GM12872 (cell line): ENCODE measurements around the gene PALLD.

Experiments
- TF ChIP-seq, protein P1 (sequence below): IDR thresholded peaks from 3 replicates; pipeline ENCODE4 v1.5.1; 2011; ENCODE audit warnings: low read depth, mild to moderate bottlenecking, low read length, moderate library complexity; ENCODE audit not compliant: insufficient read depth

PALLD gene

GRCh38 chr4:168521721-168522120 is 24.9 kb downstream of the PALLD start:
- TF ChIP-seq, protein P1, sequence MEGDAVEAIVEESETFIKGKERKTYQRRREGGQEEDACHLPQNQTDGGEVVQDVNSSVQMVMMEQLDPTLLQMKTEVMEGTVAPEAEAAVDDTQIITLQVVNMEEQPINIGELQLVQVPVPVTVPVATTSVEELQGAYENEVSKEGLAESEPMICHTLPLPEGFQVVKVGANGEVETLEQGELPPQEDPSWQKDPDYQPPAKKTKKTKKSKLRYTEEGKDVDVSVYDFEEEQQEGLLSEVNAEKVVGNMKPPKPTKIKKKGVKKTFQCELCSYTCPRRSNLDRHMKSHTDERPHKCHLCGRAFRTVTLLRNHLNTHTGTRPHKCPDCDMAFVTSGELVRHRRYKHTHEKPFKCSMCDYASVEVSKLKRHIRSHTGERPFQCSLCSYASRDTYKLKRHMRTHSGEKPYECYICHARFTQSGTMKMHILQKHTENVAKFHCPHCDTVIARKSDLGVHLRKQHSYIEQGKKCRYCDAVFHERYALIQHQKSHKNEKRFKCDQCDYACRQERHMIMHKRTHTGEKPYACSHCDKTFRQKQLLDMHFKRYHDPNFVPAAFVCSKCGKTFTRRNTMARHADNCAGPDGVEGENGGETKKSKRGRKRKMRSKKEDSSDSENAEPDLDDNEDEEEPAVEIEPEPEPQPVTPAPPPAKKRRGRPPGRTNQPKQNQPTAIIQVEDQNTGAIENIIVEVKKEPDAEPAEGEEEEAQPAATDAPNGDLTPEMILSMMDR: no peak

DNA sequence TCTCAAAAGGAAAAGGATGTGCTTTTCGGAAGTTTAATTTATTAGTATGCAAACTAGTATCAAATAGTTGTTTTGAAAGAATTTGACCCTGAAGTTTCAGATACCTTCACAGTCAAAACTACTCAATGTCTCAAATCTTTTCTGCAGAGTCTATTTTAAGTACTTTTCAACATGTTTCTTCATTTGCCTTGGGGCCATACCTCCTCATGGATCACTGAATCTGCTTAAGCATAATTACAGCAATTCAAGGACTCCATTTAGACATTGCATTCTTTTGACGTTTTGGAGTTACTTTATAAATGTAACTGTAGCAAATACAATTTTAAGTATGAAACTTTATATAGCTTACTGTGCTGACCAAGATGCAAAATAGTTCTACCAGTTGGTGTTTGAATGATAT is 25.5 kb downstream of the PALLD start:
- TF ChIP-seq, protein P1: no peak

DNA sequence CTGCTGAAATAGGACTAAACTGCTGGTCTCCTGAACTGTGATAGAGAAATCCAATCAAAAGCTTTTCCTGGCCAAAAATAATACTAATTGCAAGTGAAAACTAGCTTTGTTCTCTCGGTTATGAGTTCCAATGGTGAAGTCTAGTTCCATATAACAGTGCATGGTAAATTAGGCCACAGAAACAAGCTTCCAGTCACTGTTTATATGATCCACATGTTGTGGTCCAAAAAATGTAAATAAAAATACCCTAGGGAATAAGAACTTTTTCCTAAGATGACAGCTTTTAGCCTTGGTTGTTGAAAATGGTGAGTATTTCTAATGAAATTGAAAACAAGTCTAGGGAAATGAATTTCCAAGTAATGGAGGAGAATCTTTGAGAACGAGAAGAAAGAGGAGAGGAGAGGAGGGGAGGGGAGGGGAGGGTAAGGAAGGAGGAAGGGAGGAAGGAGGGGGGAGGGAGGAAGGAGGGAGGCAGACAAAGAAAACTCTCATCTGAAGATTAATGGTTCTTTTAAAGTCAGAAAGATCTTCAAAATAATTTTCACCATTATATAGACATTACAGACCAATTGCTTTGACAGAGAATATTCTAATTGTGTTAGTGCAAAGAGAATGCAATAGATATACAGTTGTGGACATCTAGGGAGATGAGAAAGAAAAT is 26.1 kb downstream of the PALLD start:
- TF ChIP-seq, protein P1: no peak

DNA sequence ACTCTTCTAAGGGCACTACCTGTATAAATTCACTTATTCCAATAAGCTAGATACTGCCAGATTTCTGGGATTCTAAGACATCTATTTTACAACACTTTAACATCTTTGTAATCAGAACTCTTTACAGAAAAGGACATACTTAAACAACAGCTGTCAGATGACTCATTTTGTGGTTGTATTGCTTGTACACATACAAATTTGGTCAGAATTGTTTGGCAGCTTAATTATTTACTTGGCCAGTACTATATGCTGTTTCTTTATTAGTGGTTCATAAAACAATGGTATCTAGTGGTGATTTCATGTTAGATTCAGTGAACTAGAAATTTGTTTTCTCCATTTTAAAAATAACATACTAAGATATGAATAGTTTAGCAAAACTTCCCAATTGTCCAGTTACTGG is 27.2 kb downstream of the PALLD start:
- TF ChIP-seq, protein P1: no peak

DNA sequence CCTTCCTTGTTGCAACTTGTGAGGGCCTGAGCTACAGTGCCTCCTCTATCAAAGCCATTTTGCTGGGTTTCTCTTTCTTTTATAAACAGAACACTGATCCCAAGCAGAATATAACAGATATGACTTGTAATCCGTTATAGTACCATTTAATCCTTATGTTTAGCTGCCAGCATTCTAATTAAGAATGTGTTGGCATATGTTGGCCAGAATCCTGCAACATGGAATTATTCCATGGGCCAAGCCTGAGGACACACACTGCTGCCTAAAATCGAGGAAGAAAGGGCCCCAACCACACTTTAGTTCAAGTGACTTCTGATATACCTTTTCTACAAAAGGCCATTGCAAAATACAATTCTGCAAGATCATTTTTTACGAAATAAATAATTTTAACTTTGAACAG is 28.0 kb downstream of the PALLD start:
- TF ChIP-seq, protein P1: no peak

- TF ChIP-seq, protein P1: no peak
Observed at GRCh38 chr4:168527560-168527959, 30.7 kb downstream of the PALLD start.

DNA sequence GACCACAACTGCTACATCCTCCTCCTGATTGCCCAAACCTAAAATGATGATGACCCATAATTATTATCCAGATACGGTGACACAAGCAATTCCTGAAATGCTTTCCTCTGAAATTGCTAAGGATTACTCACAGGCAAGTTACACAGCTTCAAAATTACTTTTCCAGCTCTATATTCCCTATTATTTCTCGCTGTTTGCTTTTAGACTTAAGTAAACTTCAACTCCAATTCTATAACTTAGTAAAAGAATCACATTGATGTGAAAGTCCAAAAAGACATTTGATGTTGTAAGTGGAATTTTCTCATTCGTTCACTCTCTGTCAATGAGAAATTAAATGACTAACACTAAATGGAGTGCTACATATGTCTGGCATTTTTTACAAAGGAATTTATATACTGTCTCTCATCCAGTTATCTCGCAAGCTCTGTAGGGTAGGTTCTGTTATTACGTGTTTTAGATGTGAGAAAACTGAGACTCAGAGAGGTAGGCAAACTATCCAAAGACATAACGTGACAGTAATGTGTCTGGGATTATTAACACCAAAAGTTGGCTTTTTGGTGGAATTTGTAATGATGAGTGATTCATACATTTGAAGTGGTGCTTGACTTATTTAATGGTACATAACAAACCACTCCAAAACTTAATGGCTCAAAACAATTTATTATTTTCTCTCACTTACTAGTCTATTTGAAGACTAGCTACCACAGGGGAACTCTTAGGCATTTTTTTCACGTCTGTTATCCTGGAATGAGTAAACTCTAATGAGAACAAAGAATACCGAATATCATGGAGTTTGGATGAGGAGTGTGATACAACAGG is 31.5 kb downstream of the PALLD start:
- TF ChIP-seq, protein P1: no peak
